Fibroblast of skin of abdomen (primary cell): ENCODE data around the gene MMP23B.
"Not testable (repeated sequence)": the region's sequence is repeated elsewhere in the genome, so short reads cannot be mapped to it uniquely, and the experiment has no call there.

Experiments used
- DNase-seq: peaks from one replicate; pipeline ENCODE4 v3.0.0-alpha.2; 2013

Gene MMP23B

GRCh38 chr1:1621173-1622009 lies 10.6 kb upstream of the MMP23B start:
- no peak for DNase-seq

DNA sequence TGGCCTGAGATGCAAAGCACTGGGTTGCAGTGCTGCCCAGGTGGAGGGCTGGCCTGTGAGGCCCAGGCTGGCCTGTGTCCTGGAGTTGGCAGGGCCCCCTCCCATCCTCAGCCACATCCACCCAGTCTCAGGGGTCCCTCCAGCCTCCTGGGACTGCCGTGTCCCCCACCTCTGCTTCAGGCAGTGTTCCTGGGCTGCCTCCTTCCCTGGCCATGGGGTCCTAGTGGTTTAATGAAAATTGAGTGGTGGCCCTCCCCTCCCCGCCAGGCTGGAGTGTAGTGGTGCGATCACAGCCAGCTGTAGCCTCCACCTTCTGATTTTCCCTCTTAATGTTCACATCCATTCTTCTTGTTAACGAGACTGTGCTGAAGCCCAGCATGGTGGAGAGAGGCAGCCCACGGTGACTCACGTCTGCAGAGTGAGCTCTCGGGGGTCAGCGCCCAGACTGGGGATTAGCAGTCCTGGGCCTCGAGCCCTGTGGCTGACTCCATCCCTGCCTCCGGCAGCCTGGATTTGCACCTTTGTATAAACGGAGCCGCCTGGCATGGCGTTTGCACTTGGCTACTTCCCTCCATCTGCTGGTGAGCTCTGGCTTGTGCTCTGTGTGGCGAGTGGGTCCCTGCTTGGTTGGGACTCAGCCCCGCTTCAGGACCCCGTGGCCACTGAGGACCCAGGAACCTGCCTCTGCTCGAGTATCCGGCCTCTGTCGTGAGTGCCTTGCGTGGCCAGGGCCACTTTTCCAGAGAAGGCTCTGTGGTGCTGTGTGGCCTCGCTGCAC lies 9.8 kb upstream of the MMP23B start:
- peak; percentile 40 for DNase-seq

DNA sequence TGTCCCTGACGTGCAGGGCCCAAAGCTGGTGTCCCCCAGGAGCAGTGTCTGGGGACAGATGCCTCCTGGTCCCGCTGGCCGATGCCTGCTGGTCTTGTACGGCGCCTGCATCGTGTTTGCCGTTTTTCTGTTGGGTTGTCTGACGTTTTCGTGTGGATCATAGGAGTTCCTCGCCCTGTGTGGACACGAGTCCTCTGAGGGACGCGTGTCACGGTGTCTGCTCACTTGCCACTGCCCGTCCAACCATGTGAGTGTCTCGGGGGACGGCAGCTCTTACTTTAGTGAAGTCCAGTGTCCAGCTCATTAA lies 9.2 kb upstream of the MMP23B start:
- no peak for DNase-seq

DNA sequence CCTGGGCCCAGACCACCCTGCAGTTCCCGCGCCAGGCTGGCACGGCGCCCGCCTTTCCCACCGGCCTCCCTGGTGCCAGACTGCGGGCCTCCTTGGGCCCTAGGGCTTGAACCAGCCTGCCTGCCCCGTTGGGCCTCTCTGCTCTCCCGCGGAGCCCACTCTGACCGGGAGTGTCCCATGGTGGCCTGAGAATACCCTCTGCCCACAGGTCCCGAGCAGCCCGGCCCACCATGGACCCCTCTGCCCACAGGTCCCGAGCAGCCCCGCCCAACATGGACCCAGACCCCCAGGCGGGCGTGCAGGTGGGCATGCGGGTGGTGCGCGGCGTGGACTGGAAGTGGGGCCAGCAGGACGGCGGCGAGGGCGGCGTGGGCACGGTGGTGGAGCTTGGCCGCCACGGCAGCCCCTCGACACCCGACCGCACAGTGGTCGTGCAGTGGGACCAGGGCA lies 8.8 kb upstream of the MMP23B start:
- no peak for DNase-seq

DNA sequence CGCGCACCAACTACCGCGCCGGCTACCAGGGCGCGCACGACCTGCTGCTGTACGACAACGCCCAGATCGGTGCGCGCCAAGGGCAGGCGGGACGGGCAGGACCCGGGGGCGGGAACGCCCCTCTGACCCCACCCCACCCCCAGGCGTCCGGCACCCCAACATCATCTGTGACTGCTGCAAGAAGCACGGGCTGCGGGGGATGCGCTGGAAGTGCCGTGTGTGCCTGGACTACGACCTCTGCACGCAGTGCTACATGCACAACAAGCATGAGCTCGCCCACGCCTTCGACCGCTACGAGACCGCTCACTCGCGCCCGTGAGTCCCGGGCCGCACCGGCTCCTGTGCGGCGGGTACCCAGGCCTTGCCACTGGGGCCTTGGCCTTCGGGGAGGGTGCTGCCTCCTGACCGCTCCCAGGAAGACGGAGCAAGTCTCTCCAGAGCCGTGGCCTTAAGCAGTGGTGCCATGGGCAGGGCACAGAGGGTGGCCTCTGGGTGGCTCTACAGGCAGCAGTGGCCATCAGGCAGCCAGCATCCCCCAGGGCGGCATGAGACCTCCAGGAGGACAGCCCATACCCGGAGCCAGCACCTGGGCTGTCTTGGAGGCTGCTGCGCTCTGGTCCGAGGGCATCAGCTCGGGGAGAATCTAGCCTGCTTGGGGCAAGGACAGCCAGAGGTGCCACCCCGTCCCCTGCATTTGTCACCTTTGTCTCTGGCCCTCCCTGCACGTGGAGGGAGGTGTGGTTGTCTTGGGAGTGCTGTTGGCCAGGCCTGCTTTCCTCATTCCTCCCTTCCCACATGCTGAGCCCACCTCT lies 8.1 kb upstream of the MMP23B start:
- no peak for DNase-seq

GRCh38 chr1:1624443-1625403 lies 7.2 kb upstream of the MMP23B start:
- DNase-seq = no peak

DNA sequence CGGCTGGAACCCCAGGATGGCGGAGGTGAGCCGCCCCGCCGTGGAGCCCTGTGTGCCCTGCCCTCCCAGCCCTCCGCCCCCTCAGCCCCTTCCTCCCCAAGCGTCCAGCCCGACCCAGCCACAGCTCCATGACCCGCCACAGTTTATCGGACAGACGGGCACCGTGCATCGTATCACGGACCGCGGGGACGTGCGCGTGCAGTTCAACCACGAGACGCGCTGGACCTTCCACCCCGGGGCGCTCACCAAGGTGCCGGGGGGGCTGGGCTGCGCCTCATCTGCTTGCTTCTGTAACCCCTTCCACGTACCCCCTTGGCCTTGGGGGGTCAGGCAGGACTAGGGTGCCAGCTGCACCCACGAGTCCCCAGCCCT lies 6.6 kb upstream of the MMP23B start:
- no peak for DNase-seq

- DNase-seq = no peak
Observed at GRCh38 chr1:1625824-1626206, 6.2 kb upstream of the MMP23B start.

DNA sequence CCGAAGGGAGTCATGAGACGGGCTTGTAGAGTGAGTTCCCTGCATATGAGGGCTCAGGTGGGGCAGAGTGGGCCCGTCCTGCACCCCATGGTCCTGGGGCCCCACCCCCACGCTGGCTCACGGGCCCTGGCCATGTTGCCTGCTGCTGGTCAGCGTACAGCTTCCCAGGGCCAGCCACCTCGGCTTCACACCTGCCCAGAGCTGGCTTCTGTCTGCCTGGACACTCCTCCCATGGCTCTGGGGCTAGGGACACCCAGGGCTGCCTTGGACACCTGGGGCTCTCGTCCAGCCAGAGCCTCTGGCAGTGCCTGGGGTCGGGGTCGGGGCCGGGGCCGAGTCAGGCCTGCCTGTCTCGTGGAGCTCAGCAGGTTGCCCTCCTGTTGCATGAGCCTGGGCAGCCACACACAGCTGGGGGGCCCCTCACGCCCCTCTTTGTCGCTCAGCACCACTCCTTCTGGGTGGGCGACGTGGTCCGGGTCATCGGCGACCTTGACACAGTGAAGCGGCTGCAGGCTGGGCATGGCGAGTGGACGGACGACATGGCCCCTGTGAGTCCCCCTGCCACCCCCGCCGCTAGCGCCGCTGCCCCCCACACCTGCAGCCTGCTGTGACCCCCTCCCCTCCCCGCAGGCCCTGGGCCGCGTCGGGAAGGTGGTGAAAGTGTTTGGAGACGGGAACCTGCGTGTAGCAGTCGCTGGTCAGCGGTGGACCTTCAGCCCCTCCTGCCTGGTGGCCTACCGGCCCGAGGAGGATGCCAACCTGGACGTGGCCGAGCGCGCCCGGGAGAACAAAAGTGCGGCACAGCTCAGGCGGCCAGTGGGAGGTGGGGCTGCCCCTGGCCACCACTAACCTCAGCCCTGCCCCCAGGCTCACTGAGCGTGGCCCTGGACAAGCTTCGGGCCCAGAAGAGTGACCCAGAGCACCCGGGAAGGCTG lies 5.5 kb upstream of the MMP23B start:
- no peak for DNase-seq

DNA sequence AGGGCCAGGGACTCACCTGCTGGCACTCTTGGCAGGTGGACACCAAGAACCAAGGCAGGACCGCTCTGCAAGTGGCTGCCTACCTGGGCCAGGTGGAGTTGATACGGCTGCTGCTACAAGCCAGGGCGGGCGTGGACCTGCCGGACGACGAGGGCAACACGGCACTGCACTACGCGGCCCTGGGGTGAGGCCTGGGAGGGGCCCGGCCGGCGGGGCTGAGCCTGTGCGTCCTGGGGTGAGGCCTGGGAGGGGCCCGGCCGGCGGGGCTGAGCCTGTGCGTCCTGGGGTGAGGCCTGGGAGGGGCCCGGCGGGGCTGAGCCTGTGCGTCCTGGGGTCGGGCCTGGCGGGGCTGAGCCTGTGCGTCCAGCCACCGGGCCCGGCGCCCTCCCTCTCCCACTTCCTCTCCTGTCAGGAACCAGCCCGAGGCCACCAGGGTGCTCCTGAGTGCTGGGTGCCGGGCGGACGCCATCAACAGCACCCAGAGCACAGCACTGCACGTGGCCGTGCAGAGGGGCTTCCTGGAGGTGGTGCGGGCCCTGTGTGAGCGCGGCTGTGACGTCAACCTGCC lies 4.6 kb upstream of the MMP23B start:
- DNase-seq = no peak

GRCh38 chr1:1627829-1628753 lies 3.9 kb upstream of the MMP23B start:
- no peak for DNase-seq

GRCh38 chr1:1628754-1629429 lies 3.1 kb upstream of the MMP23B start:
- no peak for DNase-seq

DNA sequence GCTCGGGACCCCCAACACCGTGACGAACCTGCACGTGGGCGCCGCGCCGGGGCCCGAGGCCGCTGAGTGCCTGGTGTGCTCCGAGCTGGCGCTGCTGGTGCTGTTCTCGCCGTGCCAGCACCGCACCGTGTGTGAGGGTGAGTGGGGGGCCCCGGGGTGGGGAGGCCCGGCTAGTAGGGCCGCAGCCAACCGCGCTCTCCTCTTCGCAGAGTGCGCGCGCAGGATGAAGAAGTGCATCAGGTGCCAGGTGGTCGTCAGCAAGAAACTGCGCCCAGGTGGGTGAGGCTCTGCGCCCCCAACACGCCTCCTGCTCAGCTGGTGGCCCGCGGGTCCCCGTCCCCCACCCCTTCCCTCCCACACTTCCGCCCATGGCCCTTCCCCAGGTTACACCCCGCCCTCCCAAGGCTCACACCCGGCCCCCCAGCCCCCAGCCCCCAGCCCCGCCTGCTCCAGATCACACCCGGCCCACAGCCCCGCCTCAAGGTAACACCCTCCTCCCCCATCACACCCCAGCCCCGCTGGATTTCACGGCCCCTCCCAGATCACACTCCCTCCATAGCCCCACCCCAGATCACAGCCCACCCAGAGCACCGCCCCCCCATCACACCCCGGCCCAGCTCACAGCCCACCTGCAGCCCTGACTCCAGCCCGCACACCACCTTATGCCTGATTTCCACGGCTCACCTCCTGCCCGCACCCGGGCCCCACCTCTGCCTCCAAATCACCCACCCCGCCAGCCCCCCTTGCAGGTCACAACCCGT lies 2.4 kb upstream of the MMP23B start:
- no peak for DNase-seq

GRCh38 chr1:1630191-1630964 lies 1.6 kb upstream of the MMP23B start:
- peak; percentile 73 for DNase-seq

- DNase-seq = no peak
Observed at GRCh38 chr1:1630965-1631781, 800 bp upstream of the MMP23B start.

- not testable (repeated sequence) for DNase-seq
Observed at GRCh38 chr1:1633409-1633808, 1.4 kb downstream of the MMP23B start.
